ENCODE measurements around the gene LTO1.
"Not testable (repeated sequence)": the region's sequence is repeated elsewhere in the genome, so short reads cannot be mapped to it uniquely, and the experiment has no call there.

LTO1 gene

DNA sequence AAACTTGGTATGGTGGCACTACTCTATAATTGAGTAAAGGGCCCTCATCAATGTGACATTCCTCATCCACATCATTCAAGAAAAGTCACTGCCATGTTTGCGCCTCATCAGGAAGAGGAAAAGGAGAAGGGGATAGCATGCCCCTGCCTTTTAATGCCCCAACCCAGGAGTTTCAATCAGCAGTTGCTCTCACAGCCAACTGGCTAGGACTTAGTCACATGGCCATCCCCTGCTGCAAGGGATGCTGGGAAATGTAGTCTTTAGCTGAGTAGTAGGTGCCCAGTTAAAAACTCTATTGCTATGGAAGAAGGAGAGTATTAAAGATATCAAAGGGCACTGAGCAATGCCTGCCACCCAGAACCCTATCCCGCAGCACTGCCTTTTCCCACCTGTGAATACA lies 45.1 kb downstream of the LTO1 start:
- no peak for DNase-seq (ENCODE audit: extremely low spot score)
- ChIA-PET POLR2A (no interaction called here), CTCF (no interaction called here)
- TF ChIP-seq, protein P1, sequence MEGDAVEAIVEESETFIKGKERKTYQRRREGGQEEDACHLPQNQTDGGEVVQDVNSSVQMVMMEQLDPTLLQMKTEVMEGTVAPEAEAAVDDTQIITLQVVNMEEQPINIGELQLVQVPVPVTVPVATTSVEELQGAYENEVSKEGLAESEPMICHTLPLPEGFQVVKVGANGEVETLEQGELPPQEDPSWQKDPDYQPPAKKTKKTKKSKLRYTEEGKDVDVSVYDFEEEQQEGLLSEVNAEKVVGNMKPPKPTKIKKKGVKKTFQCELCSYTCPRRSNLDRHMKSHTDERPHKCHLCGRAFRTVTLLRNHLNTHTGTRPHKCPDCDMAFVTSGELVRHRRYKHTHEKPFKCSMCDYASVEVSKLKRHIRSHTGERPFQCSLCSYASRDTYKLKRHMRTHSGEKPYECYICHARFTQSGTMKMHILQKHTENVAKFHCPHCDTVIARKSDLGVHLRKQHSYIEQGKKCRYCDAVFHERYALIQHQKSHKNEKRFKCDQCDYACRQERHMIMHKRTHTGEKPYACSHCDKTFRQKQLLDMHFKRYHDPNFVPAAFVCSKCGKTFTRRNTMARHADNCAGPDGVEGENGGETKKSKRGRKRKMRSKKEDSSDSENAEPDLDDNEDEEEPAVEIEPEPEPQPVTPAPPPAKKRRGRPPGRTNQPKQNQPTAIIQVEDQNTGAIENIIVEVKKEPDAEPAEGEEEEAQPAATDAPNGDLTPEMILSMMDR (IDR thresholded peaks at IDR 0.05; ENCODE audit: control extremely low read depth, extremely low read depth, low read depth, missing control alignments) = no peak

DNA sequence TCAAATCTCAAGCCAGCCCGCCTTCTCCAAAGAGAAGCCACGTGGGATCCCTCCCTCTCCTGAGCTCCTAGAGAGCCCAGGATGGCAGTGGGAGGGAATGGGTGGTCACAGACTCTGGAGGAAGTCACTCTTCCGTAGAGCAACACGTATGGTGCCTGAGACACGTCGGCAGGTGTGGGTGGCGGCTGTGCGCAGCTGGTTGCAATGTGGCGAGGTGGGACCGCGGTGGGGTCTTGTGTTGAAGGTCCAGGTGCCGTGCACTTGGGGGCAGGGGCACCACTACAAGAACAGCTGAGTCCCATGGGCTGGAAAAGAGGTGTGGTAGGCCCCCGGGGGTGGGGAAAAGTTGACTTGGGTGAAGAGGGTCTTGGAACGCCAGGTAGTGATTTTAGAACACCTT lies 47.6 kb downstream of the LTO1 start:
- TF ChIP-seq, protein P1 (IDR thresholded peaks at IDR 0.05; ENCODE audit: control extremely low read depth, extremely low read depth, low read depth, missing control alignments) = no peak
- CTCF ChIA-PET = interaction anchor here (1.6 kb wide), 1 partner anchor 14 kb away, joined by 3 read pairs; no protein-coding TSS in a partner anchor
- POLR2A ChIA-PET = no interaction called here
- no peak for DNase-seq (ENCODE audit: extremely low spot score)

DNA sequence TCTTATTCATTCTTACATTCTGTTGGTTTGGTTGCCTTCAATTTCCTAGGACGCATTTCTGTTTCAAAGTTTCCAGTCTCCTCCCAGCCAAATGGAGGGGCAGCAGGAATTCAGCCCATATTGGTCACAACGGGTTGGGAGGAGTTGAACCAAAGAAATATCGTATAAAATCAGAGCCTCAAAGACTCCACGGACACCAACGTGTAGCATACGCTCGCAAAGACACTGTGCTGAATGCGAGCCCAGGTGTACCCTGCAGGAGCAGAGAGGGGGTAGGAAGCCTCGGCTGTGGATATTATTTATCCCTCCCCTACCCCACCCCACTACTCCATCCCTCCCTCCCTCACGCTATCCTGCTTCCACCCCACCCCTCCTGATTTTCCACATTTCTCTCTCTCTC lies 49.7 kb downstream of the LTO1 start:
- ChIA-PET POLR2A (no interaction called here), CTCF (no interaction called here)
- DNase-seq (ENCODE audit: extremely low spot score) = no peak
- TF ChIP-seq, protein P1 (IDR thresholded peaks at IDR 0.05; ENCODE audit: control extremely low read depth, extremely low read depth, low read depth, missing control alignments) = no peak

DNA sequence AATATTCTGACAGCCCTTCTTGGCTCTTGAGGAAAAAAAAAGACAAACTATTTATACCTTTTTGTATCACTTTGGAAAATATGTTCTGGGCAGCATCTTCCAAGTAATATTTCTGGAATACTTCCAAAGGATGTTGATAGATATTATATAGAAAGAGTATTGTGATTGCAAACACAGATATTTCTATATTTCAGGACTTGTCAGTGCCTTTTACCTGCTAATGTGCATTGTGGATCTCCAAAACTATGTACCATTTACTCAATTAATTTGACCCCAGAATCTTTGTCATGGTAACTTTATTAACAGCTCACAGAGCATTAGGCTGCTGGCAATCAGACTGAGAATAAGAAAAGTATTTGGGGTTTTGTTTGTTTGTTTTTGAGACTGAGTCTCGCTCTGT lies 50.9 kb downstream of the LTO1 start:
- TF ChIP-seq, protein P1 (IDR thresholded peaks at IDR 0.05; ENCODE audit: control extremely low read depth, extremely low read depth, low read depth, missing control alignments) = no peak
- CTCF ChIA-PET = interaction anchor here (1.6 kb wide), 1 partner anchor 332 kb away, joined by 3 read pairs; no protein-coding TSS in a partner anchor
- no peak for DNase-seq (ENCODE audit: extremely low spot score)
- POLR2A ChIA-PET = no interaction called here

DNA sequence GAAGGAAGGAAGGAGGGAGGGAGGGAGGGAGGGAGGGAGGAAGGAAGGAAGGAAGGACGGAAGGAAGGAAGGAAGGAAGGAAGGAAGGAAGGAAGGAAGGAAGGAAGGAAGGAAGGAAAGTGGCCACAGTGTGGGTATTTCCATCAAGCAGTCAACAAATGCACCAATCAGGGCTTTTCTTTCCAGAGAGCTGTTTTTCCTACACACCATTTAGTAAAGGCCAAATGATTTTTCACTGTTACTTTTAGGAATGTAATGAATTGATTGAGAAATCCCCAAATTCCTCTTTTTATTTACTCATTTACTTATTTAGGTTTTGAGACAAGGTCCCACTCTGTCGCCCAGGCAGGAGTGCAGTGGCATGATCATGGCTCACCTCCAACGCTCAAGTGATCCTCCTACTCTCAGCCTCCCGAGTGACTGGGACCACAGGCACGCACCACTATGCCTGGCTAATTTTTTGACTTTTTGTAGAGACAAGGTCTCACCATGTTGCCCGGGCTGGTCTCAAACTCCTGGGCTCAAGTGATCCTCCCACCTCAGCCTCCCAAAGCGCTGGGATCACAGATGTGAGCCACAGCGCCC lies 53.0 kb downstream of the LTO1 start:
- CTCF ChIA-PET; DNase-seq (ENCODE audit: extremely low spot score): not testable (repeated sequence)

DNA sequence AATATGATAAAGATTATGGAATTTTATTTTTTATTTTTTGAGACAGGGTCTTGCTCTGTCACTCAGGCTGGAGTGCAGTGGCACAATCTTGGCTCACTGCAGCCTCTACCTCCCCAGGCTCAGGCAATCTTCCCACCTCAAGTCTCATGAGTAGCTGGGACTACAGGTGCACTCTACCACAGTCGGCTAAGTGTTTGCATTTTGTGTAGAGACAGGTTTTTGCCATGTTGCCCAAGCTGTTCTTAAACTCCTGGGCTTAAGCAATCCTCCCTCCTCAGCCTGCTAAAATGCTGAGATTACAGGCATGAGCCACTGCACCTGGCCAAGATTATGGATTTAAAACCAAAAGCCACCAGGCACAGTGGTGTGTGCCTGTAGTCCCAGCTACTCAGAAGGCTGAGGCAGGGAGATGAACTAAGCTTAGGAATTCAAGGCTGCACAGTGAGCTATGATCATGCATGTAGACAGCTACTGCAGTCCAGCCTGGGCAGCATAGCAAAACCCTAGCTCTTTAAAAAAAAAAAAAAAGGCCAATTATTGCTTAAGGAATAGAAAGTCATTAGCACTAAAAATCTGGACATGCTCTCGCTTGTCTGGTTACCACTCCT lies 54.4 kb downstream of the LTO1 start:
- ChIA-PET CTCF (no interaction called here), POLR2A (no interaction called here)
- TF ChIP-seq, protein P1 (IDR thresholded peaks at IDR 0.05; ENCODE audit: control extremely low read depth, extremely low read depth, low read depth, missing control alignments) = no peak
- no peak for DNase-seq (ENCODE audit: extremely low spot score)

More for the DNA sequence above, 53.0 kb downstream of the LTO1 start:
- POLR2A ChIA-PET = not testable (repeated sequence)

DNA sequence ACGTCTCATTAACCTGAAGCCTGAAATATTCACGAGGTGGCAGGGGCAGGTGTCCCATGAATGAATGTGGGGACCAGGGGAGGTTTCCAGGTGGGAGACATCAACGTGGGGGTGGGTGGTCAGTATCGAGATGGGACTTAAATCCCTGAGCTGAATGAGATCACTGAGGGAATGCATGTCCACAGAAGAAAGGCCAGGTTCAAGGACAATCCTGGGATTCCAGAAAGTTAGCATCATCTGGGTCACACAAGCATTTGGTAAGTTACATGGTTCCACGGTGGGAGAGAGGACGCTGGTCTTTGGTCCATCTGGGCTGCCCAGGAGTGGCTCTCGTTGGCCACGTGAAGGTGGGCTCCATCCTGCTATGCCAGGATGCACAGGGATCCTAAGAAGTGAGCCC lies 56.9 kb downstream of the LTO1 start:
- ChIA-PET CTCF (no interaction called here), POLR2A (no interaction called here)

More for the DNA sequence above, 56.9 kb downstream of the LTO1 start:
- TF ChIP-seq, protein P1 (IDR thresholded peaks at IDR 0.05; ENCODE audit: control extremely low read depth, extremely low read depth, low read depth, missing control alignments) = no peak
- DNase-seq (ENCODE audit: extremely low spot score) = no peak

Data from GM10248 (cell line).